ENCODE measurements around the gene PSAT1. TPM values are rescaled to one million over a fixed set of nuclear protein-coding genes. Genes with fewer than 3 reads are reported as not detected.

PSAT1 gene
- total and polyA plus RNA-seq, 2 of the 13 experiments (the other 11 are each of a cell fraction or from before 2014, with no cell fraction given) = 135 to 229 TPM

DNA sequence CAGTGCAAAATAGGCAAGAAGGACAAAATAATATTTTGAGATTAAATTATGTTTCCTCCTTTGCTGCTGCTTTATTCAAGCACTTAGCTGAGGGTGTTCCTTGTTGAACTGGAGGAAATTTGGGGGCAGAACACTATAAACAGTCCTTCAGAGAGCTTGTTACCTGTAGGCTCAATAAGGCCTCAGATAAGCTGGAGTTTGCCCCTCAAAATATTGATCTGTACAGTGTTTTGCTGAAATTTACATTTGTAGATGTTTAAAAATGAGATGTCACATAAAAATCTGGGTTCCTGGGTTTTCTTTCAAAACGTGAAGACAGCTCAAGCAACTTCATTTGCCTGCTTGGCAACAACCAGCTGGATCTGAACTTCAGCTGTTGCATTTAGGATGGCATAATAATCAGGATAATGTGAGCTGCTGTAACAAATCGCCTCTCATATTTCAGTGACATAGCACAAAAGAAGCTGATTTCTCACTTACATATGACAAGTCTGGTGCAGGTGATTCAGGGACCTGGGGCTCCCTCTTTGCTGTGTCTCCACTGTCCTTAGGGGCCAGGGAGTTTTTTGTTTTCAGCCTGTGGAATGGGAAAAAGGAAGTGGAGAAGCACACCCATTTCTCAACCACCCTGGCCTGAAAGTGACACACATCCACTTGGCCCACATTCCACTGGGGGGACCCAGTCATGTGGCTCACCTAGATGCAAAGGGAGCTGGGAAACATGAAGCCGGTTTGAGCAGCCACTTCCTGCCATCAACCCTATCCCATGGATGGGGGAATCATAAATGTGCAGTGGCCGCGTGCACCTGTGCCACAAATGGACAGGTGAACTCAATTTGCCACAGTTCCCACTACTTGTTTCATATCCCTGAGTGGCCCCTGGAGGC lies 2.4 kb upstream of the PSAT1 start (continued):
- no peak for TF ChIP-seq USF2 (IDR thresholded peaks at IDR 0.05; ENCODE audit: low read depth, low read length)
- peak; percentile 47; the same call in 1 of the 2 replicates for TF ChIP-seq USF2 (CRISPR knock-in tag; IDR thresholded peaks at IDR 0.05; ENCODE audit: borderline replicate concordance)
- TF ChIP-seq ZNF816 (CRISPR knock-in tag; IDR thresholded peaks at IDR 0.05; ENCODE audit: borderline replicate concordance) = no peak
- no peak for TF ChIP-seq ZNF530 (CRISPR knock-in tag; IDR thresholded peaks at IDR 0.05; ENCODE audit: low read depth)
- TF ChIP-seq MYC (CRISPR knock-in tag; IDR thresholded peaks at IDR 0.05; ENCODE audit: borderline replicate concordance) = no peak
- TF ChIP-seq CAMTA2 (CRISPR knock-in tag; IDR thresholded peaks at IDR 0.05; ENCODE audit: borderline replicate concordance) = no peak
- TF ChIP-seq KDM4B (CRISPR knock-in tag; IDR thresholded peaks at IDR 0.05) = no peak
- TF ChIP-seq MXD4 (CRISPR knock-in tag; IDR thresholded peaks at IDR 0.05) = no peak
- TF ChIP-seq, protein P1, sequence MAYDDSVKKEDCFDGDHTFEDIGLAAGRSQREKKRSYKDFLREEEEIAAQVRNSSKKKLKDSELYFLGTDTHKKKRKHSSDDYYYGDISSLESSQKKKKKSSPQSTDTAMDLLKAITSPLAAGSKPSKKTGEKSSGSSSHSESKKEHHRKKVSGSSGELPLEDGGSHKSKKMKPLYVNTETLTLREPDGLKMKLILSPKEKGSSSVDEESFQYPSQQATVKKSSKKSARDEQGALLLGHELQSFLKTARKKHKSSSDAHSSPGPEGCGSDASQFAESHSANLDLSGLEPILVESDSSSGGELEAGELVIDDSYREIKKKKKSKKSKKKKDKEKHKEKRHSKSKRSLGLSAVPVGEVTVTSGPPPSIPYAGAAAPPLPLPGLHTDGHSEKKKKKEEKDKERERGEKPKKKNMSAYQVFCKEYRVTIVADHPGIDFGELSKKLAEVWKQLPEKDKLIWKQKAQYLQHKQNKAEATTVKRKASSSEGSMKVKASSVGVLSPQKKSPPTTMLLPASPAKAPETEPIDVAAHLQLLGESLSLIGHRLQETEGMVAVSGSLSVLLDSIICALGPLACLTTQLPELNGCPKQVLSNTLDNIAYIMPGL (CRISPR knock-in tag; IDR thresholded peaks at IDR 0.05; ENCODE audit: borderline replicate concordance in 1 of 2, low read depth in 1 of 2) = no peak
- TF ChIP-seq DMAP1 (CRISPR knock-in tag; IDR thresholded peaks at IDR 0.05) = no peak
- no peak for TF ChIP-seq POLR2AphosphoS5 (IDR thresholded peaks at IDR 0.05; ENCODE audit: low read depth, low read length)
- TF ChIP-seq POGK (CRISPR knock-in tag; conservative IDR thresholded peaks at IDR 0.05) = no peak
- no peak for TF ChIP-seq SP5 (CRISPR knock-in tag; IDR thresholded peaks at IDR 0.05; ENCODE audit: borderline replicate concordance, low read depth)
- TF ChIP-seq ZNF792 (CRISPR knock-in tag; IDR thresholded peaks at IDR 0.05) = no peak
- no peak for TF ChIP-seq ZNF33A (CRISPR knock-in tag; IDR thresholded peaks at IDR 0.05; ENCODE audit: borderline replicate concordance)
- TF ChIP-seq PRMT3 (CRISPR knock-in tag; IDR thresholded peaks at IDR 0.05; ENCODE audit: borderline replicate concordance, low read depth) = no peak
- no peak for TF ChIP-seq ZNF570 (CRISPR knock-in tag; IDR thresholded peaks at IDR 0.05; ENCODE audit: borderline replicate concordance)
- no peak for TF ChIP-seq ZNF207 (IDR thresholded peaks at IDR 0.05; ENCODE audit: borderline replicate concordance)
- TF ChIP-seq TEAD3 (CRISPR knock-in tag; optimal IDR thresholded peaks at IDR 0.05; ENCODE audit: borderline replicate concordance) = peak; percentile 55
- no peak for TF ChIP-seq MATR3 (CRISPR knock-in tag; IDR thresholded peaks at IDR 0.05)
- no peak for TF ChIP-seq ZNF652 (CRISPR knock-in tag; IDR thresholded peaks at IDR 0.05; ENCODE audit: borderline replicate concordance, low read depth)
- TF ChIP-seq MTF2 (CRISPR knock-in tag; IDR thresholded peaks at IDR 0.05; ENCODE audit: borderline replicate concordance) = no peak
- TF ChIP-seq THYN1 (CRISPR knock-in tag; IDR thresholded peaks at IDR 0.05; ENCODE audit: borderline replicate concordance, low read depth) = no peak
- no peak for TF ChIP-seq GATAD1 (CRISPR knock-in tag; IDR thresholded peaks at IDR 0.05)
- TF ChIP-seq LBX2 (CRISPR knock-in tag; IDR thresholded peaks at IDR 0.05; ENCODE audit: borderline replicate concordance) = no peak

Data from HepG2 (cell line).